Stimulated activated naive CD4-positive, alpha-beta T cell (primary cell): ENCODE data around the gene MIB2.
A peak's percentile ranks its signal among the peaks of the same experiment; 100 is the strongest.

Experiments used
- DNase-seq, 6 experiments: peaks; one replicate each; lab custom pipeline; 2025; lab: John Stamatoyannopoulos, UW

The MIB2 gene

DNA sequence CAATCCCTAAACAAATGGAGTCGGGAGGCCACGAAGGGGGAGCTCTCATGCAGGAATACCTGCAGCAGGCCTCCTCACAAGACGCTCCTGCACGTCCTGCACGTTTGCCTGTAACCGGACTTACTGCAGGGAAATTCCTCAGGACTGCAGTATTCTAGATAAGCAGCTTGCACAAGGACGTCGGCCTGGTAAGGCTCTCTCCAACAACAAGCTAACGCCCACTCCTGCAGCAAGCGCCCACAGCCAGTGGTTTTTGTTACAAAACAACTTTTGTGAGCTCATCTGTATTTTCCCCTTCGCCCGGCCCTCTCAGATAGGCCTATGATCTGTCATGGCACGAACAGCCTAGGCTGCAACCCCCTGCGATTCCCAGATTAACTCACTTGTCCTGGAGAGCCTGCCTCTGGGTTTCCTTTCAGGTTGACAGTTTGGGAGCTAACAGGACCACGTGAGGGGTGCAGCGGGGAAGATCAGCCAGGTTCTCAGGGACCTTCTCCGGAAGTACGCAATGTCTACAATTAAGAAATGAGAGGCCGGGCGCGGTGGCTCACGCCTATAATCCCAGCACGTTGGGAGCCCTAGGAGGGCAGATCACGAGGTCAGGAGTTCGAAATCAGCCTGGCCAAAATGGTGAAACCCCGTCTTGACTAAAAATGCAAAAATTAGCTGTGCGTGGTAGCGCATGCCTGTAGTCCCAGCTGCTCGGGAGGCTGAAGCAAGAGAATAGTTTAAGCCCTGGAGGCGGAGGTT is 921 bp upstream of the MIB2 start:
- peak; percentile 54 to 73 (median 64) for DNase-seq

DNA sequence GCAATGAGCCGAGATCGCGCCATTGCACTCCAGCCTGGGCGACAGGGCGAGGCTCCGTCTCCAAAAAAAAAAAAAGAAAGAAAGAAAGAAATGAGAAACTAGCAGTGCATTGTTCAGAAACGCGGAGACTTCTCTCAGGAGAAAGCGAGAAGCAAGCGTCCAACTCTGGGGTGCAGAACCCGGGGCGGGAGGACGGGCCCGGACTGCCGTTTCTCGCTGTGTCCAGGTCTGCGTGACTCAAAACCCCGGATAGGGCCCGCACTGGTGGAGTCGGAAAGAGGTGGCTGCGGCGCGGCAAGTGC is 395 bp upstream of the MIB2 start:
- no peak for DNase-seq

DNA sequence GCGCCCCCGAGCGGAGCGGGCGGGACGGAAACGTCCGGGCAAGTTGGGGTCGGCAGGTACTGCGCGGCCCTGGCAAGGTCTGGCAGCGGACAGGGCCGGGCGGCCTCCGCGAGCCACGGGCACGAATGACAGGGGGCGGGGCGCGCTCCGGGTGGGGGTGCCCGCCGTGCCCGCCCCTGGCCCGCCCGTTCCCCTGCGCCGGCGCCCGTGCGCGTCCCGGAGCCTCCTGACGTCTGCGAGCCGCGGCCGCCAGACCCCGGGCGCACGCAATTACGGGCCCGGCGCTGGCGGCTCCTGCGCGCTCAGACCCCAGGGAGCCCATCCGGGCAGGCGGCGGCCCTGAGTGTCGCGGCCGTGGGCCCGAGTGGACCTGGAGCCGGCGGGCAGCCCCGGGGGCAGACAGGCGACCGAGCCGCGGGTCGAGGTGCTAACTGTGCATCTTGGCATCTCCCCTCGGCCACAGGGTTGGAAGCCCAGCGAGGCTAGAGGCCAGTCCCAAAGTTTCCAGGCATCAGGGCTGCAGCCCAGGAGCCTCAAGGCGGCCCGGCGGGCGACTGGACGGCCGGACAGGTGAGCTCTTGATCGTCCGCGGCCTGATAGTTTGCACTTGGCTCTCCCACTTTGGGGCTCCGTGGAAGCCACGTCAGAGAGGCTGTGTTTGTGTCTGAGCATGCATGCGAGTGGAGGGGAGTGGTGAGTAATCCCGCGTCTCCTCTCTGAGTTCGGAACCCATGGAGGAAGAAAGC is 918 bp downstream of the MIB2 start:
- DNase-seq: peak in 4 of 6 experiments; percentile 33 to 71 (median 52)

DNA sequence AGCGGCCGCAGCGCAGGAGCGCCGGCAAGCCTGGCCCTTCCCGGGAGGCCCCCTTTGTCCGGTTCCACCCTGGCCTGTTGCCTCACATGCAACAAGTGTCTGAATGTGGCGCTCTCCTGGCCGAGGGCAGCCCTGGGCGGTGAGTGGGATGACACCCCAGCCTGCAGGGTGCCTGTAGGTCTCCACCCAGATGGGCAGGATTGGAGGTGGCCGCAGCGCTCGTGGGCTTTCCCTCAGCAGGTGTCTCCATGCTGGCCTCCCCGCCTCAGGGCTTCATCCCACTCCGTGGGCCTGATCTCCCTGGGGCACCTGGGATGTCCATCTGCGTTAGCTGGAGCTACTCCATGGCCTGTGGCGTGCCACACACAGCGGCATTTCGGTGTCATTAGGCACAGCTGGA is 1.5 kb downstream of the MIB2 start:
- DNase-seq: no peak

DNA sequence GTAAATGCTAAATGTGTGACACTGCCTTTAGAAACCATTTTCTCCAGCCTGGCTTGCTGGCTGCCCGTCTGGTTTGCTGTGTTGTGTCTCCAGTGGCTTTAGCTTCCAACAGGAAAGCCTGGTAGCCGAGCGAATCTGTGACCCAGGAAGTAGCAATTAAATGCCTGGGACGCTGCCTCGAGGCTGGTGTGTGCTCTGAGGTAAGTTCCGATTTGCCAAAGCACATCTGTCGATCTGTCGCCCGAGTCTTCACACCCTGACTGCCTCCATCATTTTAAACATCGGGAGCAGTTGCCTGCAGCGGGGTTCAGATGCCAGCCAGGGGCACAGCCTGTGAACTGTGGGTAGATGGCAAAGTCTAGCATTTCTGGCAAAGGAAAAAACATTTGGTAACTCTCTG is 2.2 kb downstream of the MIB2 start:
- no peak for DNase-seq

DNA sequence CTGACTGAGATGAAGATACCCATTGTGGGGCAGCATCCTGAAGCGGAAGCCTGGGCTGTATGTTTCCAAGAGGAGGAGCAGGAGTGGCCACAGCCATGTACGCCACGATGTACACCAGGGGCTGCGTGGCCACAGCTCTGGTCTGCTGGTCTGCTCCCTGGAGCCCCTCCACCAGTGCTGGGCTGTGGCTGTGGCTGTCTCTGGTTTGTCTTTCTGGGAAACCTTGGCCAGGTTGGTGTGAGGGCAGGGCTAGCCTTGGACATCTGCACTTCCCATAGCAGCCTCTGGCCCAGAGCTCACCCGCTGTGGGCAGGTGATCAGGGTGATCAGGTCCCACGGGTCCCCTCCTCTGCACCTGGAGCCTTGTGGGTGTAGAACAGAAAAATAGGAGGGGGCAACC is 2.6 kb downstream of the MIB2 start:
- no peak for DNase-seq

DNA sequence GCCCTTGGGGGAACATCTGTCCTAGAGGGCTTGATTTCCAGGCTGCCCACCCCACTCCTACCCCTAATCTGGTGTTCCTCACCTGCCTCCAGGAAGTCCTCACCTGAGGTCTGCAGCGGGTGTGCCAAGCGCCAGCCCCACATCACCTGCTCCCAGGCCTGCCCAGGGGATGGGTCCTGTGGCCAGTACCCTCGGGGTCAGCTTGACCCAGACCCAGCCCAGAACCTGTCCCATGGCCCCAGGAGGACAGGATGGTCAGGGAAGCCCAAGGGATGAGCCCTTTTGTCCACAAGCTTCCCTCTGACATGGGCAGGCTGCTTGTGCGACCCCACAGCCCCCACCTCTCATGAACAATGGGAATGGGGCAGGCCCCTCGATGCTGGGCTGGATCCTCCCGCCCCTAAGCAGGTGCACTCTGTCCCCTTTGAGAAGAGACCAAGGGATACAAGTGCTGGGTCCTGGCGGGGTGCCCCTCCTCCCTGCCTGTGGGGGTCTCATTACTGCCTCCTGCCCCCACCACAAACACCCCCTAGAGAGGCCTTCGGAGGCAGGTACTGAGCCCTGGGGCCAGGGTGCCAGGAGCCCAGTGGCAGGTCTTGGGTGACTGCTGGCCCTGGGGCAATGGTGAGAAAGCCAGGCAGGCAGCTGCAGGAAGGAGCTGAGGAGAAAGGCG is 3.2 kb downstream of the MIB2 start:
- no peak for DNase-seq

DNA sequence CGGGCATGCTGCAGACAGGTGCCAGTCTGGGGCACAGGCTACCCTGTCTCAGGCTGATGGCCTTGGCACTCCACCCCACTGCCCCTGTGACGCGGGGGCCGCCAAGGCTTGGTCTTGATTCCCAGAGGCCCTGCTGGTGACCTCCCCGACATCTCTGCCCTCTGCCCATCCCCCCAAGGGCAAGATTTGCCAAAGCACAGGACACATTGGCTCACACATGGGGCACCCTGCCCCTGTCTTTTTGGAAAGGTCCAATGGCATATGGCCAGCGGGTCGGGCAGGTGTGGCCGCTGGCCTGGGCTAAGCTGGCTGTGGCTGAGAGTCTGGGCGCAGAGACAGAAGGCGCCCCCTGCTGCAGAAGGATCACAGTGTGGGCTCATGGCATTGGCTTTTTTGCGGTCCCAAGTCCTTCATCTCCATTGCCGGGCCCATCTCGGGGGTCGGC is 4.6 kb downstream of the MIB2 start:
- no peak for DNase-seq

DNA sequence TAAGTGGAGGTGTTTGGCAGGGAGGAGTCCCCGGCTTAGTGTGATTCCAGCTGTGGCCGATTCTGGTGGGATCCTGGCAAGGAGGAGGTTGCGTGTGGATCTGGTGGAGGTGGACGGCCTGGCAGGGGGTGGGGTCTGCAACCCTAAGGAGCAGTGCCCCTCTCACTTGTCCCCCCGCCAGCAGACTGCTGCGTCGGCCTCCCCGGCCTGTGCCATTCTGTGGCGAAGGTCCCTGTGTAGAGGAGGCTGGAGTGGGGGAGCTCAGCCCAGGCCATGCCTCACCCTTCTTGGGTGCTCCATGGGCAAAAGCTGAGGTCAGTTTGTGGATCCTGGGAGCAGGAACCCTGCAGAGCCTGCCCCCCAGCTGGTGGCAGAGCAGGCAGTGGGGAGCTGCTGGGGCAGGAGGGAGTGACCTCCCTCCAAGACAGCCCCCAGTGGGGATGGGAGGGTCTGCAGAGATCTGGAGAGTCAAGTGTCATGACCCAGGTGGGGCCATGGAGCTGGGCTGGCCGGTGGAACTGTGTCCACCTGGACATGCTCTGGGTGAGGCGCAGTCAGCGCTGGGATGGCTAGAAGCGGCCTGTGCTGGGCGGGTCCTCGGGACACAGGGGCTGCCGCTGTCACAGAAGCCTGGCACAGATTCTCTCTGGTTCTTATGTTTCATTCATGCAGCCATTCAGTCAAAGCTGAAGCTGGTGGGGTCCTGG is 5.3 kb downstream of the MIB2 start:
- no peak for DNase-seq

DNA sequence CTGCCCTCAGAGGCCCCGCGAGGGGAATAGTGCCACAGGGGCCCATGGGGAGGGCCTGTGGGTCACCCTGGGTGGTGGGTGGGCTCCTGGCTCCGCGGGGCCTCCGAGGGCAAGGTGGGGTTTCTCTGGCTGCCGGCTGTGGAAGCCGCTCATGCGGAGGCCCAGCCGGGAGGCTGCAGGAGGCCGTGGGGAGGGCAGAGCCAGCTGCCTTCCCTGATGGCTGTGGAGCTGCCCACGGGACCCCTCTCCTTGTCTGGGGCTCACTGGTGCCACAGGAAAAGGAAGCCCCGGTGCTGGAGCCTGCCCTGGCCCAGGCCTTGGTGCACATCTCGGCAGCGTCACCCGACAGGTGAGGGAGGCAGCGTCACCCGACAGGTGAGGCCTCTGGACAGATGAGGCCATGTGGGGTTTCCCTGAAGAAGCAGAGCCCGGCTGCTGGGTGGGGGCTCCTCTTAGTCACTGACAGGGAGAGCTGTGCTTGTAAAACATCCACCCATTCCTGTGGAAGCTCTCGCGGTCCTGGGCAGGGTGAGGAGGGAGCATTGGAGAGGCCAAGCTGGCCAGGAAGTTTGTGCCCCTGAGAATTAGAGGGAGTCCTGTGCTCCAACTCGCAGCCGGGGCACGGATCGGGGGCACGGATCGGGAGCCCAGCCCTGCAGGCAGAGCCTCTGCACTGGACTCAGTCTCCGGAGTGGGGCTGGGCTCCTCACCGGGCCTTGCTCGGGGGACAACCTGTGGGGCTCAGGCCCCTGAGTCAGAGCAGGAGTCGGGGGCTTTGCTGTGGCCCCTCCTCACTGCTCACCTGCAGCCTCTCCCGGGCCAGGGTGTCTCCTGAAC is 6.1 kb downstream of the MIB2 start:
- DNase-seq: no peak

DNA sequence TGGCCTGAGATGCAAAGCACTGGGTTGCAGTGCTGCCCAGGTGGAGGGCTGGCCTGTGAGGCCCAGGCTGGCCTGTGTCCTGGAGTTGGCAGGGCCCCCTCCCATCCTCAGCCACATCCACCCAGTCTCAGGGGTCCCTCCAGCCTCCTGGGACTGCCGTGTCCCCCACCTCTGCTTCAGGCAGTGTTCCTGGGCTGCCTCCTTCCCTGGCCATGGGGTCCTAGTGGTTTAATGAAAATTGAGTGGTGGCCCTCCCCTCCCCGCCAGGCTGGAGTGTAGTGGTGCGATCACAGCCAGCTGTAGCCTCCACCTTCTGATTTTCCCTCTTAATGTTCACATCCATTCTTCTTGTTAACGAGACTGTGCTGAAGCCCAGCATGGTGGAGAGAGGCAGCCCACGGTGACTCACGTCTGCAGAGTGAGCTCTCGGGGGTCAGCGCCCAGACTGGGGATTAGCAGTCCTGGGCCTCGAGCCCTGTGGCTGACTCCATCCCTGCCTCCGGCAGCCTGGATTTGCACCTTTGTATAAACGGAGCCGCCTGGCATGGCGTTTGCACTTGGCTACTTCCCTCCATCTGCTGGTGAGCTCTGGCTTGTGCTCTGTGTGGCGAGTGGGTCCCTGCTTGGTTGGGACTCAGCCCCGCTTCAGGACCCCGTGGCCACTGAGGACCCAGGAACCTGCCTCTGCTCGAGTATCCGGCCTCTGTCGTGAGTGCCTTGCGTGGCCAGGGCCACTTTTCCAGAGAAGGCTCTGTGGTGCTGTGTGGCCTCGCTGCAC is 6.9 kb downstream of the MIB2 start:
- no peak for DNase-seq

DNA sequence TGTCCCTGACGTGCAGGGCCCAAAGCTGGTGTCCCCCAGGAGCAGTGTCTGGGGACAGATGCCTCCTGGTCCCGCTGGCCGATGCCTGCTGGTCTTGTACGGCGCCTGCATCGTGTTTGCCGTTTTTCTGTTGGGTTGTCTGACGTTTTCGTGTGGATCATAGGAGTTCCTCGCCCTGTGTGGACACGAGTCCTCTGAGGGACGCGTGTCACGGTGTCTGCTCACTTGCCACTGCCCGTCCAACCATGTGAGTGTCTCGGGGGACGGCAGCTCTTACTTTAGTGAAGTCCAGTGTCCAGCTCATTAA is 7.4 kb downstream of the MIB2 start:
- DNase-seq: no peak

DNA sequence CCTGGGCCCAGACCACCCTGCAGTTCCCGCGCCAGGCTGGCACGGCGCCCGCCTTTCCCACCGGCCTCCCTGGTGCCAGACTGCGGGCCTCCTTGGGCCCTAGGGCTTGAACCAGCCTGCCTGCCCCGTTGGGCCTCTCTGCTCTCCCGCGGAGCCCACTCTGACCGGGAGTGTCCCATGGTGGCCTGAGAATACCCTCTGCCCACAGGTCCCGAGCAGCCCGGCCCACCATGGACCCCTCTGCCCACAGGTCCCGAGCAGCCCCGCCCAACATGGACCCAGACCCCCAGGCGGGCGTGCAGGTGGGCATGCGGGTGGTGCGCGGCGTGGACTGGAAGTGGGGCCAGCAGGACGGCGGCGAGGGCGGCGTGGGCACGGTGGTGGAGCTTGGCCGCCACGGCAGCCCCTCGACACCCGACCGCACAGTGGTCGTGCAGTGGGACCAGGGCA is 7.9 kb downstream of the MIB2 start:
- no peak for DNase-seq

DNA sequence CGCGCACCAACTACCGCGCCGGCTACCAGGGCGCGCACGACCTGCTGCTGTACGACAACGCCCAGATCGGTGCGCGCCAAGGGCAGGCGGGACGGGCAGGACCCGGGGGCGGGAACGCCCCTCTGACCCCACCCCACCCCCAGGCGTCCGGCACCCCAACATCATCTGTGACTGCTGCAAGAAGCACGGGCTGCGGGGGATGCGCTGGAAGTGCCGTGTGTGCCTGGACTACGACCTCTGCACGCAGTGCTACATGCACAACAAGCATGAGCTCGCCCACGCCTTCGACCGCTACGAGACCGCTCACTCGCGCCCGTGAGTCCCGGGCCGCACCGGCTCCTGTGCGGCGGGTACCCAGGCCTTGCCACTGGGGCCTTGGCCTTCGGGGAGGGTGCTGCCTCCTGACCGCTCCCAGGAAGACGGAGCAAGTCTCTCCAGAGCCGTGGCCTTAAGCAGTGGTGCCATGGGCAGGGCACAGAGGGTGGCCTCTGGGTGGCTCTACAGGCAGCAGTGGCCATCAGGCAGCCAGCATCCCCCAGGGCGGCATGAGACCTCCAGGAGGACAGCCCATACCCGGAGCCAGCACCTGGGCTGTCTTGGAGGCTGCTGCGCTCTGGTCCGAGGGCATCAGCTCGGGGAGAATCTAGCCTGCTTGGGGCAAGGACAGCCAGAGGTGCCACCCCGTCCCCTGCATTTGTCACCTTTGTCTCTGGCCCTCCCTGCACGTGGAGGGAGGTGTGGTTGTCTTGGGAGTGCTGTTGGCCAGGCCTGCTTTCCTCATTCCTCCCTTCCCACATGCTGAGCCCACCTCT is 8.5 kb downstream of the MIB2 start:
- DNase-seq: no peak

DNA sequence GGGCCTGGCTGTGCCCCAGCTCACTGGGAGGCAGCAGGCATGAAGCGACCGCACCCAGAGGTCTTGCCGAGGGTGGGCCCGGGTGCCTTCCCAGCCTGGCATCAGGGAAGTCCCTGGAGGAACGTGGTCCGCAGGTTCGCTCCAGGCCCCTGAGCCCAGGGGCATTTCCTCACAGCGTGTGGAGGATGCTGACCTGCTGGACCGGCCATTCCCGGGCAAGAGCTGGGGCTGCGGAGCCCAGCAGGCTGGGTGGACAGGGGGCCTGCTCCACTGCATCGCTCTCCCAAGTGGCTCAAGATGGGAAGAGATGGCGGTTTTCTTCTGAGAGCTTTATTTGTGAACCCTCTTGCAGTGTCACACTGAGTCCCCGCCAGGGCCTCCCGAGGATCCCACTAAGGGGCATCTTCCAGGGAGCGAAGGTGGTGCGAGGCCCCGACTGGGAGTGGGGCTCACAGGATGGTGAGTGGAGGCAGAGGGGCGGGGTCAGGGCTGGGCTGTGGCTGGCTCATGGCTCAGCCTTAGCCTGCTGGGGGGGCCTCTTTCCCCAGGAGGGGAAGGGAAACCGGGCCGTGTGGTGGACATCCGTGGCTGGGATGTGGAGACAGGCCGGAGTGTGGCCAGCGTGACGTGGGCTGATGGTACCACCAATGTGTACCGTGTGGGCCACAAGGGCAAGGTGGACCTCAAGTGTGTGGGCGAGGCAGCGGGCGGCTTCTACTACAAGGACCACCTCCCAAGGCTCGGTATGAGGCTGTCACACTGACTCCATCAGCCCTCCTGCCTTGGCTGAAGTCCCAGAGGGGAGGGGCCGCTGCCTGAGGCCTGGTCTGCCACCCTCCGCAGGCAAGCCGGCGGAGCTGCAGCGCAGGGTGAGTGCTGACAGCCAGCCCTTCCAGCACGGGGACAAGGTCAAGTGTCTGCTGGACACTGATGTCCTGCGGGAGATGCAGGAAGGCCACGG is 9.4 kb downstream of the MIB2 start:
- DNase-seq: no peak

DNA sequence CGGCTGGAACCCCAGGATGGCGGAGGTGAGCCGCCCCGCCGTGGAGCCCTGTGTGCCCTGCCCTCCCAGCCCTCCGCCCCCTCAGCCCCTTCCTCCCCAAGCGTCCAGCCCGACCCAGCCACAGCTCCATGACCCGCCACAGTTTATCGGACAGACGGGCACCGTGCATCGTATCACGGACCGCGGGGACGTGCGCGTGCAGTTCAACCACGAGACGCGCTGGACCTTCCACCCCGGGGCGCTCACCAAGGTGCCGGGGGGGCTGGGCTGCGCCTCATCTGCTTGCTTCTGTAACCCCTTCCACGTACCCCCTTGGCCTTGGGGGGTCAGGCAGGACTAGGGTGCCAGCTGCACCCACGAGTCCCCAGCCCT is 10.1 kb downstream of the MIB2 start:
- DNase-seq: no peak

DNA sequence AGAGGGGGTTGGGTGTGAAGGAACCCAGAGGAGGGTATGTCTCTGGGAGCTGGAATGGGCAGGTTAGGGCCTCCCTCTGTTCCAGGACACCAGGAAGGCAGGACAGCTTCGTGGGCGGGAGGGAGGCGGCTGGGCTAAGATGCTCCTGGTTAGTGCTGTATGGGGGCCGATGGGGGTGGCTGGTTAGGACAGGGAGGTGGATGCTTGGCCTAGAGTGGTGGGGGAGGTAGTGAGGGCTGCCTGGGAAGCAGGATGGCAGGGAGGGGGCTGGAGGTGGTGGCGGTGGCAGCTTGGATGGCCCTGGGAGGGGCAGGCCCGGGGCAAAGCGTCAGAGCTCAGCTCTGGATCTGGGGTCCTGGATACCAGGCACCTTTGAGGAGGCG is 10.5 kb downstream of the MIB2 start:
- DNase-seq: no peak

DNA sequence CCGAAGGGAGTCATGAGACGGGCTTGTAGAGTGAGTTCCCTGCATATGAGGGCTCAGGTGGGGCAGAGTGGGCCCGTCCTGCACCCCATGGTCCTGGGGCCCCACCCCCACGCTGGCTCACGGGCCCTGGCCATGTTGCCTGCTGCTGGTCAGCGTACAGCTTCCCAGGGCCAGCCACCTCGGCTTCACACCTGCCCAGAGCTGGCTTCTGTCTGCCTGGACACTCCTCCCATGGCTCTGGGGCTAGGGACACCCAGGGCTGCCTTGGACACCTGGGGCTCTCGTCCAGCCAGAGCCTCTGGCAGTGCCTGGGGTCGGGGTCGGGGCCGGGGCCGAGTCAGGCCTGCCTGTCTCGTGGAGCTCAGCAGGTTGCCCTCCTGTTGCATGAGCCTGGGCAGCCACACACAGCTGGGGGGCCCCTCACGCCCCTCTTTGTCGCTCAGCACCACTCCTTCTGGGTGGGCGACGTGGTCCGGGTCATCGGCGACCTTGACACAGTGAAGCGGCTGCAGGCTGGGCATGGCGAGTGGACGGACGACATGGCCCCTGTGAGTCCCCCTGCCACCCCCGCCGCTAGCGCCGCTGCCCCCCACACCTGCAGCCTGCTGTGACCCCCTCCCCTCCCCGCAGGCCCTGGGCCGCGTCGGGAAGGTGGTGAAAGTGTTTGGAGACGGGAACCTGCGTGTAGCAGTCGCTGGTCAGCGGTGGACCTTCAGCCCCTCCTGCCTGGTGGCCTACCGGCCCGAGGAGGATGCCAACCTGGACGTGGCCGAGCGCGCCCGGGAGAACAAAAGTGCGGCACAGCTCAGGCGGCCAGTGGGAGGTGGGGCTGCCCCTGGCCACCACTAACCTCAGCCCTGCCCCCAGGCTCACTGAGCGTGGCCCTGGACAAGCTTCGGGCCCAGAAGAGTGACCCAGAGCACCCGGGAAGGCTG is 11.2 kb downstream of the MIB2 start:
- no peak for DNase-seq
